ENCODE results near the gene PTPN3. TPM values are rescaled to one million over a fixed set of nuclear protein-coding genes. Genes with fewer than 3 reads are reported as not detected.

Gene PTPN3
- total RNA-seq, 1 donor from 2014 or later, result 4.9 TPM

DNA sequence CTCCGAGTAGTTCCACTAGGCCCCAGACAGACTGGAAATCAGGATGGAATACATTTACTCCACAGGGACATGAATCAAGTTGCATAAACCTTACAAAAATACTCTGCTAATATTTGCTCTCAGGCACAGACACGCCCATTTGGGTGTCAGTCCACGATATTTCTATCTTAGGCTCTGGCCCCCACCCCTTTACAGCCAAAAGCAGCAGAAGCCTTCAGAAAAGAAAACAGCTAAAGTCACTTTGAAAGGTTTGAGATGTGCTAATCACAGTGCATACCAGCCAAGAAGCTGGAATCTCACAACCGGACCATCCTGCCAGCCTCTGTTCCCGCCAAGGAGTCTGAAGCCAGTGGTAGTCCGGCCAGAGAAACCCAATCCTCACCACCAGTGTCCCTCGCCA lies 22.6 kb downstream of the PTPN3 start:
- Mint-ChIP-seq H3K36me3 (no peaks in the 10 kb centered on the region), H3K9me3 (no peaks in the 10 kb centered on the region), H3K27ac (peak overlapping the region; percentile 48), H3K27me3 (no peaks in the 10 kb centered on the region), H3K4me3 (no peak overlapping the region), H3K4me1 (ENCODE audit: unreplicated experiment) (peaks cover 34% of the 10 kb centered on the region)
- TF ChIP-seq, protein P1, sequence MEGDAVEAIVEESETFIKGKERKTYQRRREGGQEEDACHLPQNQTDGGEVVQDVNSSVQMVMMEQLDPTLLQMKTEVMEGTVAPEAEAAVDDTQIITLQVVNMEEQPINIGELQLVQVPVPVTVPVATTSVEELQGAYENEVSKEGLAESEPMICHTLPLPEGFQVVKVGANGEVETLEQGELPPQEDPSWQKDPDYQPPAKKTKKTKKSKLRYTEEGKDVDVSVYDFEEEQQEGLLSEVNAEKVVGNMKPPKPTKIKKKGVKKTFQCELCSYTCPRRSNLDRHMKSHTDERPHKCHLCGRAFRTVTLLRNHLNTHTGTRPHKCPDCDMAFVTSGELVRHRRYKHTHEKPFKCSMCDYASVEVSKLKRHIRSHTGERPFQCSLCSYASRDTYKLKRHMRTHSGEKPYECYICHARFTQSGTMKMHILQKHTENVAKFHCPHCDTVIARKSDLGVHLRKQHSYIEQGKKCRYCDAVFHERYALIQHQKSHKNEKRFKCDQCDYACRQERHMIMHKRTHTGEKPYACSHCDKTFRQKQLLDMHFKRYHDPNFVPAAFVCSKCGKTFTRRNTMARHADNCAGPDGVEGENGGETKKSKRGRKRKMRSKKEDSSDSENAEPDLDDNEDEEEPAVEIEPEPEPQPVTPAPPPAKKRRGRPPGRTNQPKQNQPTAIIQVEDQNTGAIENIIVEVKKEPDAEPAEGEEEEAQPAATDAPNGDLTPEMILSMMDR (conservative IDR thresholded peaks at IDR 0.05), result no peak
- DNase-seq (ENCODE audit: extremely low spot score, unreplicated experiment), result no peak

DNA sequence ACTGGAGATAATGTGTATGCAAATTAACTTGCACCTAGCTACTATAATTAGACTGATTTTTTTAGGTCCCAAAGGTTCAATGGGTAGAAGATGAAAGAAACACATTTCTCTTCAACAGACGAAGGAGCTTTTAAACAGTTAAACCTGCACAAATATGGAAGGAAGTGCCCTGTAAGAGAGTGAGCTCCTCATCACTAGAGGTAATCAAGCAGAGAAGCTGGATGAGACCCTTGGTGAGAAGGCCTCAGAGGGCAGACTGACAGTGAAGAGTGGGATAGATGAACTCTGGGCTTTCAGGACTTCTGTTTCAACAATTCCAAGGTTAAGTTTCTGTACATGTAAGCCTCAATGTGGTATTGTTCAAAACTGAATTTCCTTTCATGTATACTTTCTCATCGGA lies 23.2 kb downstream of the PTPN3 start:
- Mint-ChIP-seq H3K27me3 (no peaks in the 10 kb centered on the region), H3K4me1 (ENCODE audit: unreplicated experiment) (peaks cover 37% of the 10 kb centered on the region), H3K9me3 (no peaks in the 10 kb centered on the region), H3K27ac (no peak overlapping the region), H3K36me3 (no peaks in the 10 kb centered on the region), H3K4me3 (no peak overlapping the region)
- TF ChIP-seq, protein P1 (conservative IDR thresholded peaks at IDR 0.05), result no peak
- no peak for DNase-seq (ENCODE audit: extremely low spot score, unreplicated experiment)

DNA sequence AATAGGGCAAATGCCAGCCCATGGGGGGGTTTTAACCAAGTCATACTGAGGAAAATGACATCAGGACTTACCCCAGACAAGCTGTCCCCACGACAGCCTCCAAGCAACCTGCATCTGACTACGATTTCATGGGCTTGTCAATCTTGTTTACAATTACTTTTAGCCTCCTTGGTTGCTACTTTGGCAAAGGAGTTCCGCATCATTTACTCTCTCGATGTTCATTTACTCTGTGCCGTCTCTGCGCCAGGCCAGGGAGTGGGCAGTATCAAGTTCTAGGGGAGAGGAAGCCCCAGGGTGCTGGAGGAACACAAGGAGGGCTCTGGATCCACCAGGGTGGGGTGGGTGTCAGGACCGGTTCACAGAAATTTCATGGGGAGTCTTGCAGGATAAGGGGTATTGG lies 23.9 kb downstream of the PTPN3 start:
- Mint-ChIP-seq H3K36me3 (no peaks in the 10 kb centered on the region), H3K4me1 (ENCODE audit: unreplicated experiment) (peaks cover 42% of the 10 kb centered on the region), H3K27me3 (no peaks in the 10 kb centered on the region), H3K27ac (no peak overlapping the region), H3K9me3 (no peaks in the 10 kb centered on the region), H3K4me3 (no peak overlapping the region)
- TF ChIP-seq, protein P1 (conservative IDR thresholded peaks at IDR 0.05), result no peak
- DNase-seq (ENCODE audit: extremely low spot score, unreplicated experiment), result no peak

DNA sequence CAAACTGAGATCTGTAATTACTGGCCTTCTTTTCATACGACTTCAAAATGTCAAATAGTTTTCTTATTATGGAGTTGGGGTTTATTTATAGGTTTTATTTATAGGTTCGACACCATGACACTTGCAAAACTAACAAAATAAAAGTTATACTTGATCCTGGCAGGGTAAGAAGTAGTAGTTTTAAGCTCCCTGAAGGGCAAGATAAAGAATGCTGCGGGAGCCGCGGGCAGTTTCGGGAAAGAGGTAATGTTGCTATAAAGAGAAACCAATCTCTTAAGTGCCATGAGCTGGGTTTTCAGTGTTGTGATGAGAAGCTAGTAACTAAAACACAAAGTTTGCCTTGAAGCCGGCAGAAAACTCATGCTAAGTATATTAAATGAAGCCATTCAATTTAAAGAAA lies 24.8 kb downstream of the PTPN3 start:
- TF ChIP-seq, protein P1 (conservative IDR thresholded peaks at IDR 0.05), result no peak
- H3K9me3 Mint-ChIP-seq, result no peaks in the 10 kb centered on the region
- H3K4me1 Mint-ChIP-seq (ENCODE audit: unreplicated experiment), result peaks cover 41% of the 10 kb centered on the region
- no peaks in the 10 kb centered on the region for H3K36me3 Mint-ChIP-seq
- no peak overlapping the region for H3K27ac Mint-ChIP-seq
- no peak for DNase-seq (ENCODE audit: extremely low spot score, unreplicated experiment)
- H3K27me3 Mint-ChIP-seq, result no peaks in the 10 kb centered on the region
- H3K4me3 Mint-ChIP-seq, result no peak overlapping the region

DNA sequence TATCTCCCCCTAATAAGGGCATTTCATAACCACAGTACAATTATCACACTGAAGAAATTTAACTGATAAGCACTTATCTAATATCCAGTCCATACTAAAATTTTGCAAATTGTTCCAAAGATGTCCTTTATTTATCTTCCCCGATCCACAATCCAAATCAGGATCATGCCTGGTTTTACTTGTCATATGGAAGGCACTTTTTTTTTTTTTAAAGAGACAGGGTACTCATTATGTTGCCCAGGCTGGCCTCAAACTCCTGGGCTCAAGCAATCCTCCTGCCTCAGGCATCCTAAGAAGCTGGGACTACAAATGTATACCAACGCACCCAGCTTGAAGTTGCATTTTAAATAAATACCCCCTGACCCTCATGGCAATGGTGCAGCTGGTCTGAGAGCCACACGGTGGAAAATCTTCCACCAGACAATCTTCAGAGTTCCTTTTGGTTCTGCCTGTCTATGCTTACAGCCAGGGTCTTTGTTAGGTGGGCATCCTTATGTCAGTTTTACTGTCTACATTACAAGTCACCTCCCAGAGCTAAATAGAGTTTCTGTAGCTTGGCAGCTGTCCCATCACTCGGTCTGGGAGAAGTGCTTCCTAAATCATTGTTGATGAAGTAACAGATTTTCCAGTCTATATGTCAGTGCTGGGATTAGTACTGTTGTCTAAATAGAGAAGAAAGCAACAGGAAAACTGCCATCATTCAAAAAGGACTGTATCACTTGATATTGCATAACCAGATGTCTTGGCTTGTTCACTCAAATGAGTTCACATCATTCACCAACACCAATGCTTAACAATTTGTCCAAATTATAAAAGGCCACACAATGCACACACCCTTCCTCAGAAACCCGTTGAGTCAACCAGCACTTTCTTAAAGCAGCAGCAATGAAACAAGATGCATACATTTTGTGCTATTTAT lies 26.4 kb downstream of the PTPN3 start:
- H3K27ac Mint-ChIP-seq, result peak overlapping the region; percentile 36
- no peaks in the 10 kb centered on the region for H3K27me3 Mint-ChIP-seq
- H3K9me3 Mint-ChIP-seq, result no peaks in the 10 kb centered on the region
- TF ChIP-seq, protein P1 (conservative IDR thresholded peaks at IDR 0.05), result no peak
- peaks cover 25% of the 10 kb centered on the region for H3K4me1 Mint-ChIP-seq (ENCODE audit: unreplicated experiment)
- DNase-seq (ENCODE audit: extremely low spot score, unreplicated experiment), result no peak
- no peak overlapping the region for H3K4me3 Mint-ChIP-seq
- no peaks in the 10 kb centered on the region for H3K36me3 Mint-ChIP-seq
